SK-N-SH (cell line): ENCODE data around the gene MAP2K5. TPM values are rescaled to one million over a fixed set of nuclear protein-coding genes. Genes with fewer than 3 reads are reported as not detected.

Source experiments
- CTCF ChIA-PET: fragments of 300-600, 350-600 bp; formaldehyde crosslinking; extraction: SDS; loops from one replicate; lab custom pipeline; 2021; lab: Yijun Ruan, JAX
- POLR2A ChIA-PET: fragments of 350-600 bp; sonication (Branson Sonifier 250); formaldehyde crosslinking; extraction: SDS; loops from one replicate; lab custom pipeline; 2020; ENCODE audit warnings: antibody characterized with exemption, inconsistent platforms; lab: Yijun Ruan, JAX
- DNase-seq: peaks from one replicate; pipeline ENCODE4 v3.0.0; 2012
- H2AFZ ChIP-seq: fragments of 200-600 bp; sonication (generic); 2 replicates; pipeline ENCODE4 v1.8.1; 2016; ENCODE audit warnings: antibody characterized with exemption, mild to moderate bottlenecking, low read depth
- H3F3A ChIP-seq: fragments of 200-600 bp; sonication (generic); replicated peaks from 2 replicates; pipeline ENCODE3; 2016; ENCODE audit warnings: antibody characterized with exemption, mild to moderate bottlenecking; ENCODE audit not compliant: insufficient read depth
- H3K27ac ChIP-seq, 2 experiments: fragments of 200-500 bp in 1 of 2; fragments of 200-600 bp in 1 of 2; sonication (Bioruptor generic) in 1 of 2; sonication (generic), shearing (Covaris generic) in 1 of 2; 2 replicates each; pipeline versions ENCODE4 v1.5.1 to v1.6.1; 2014 to 2016; ENCODE audit warnings: low read depth in 2 of 2, inconsistent platforms in 1 of 2, low read length in 1 of 2, mild to moderate bottlenecking in 1 of 2, mixed read lengths in 1 of 2
- H3K27me3 ChIP-seq: fragments of 200-600 bp; sonication (generic), shearing (Covaris generic); 2 replicates; pipeline ENCODE4 v1.6.1; 2016; ENCODE audit warnings: mixed run types; ENCODE audit not compliant: insufficient read depth
- H3K36me3 ChIP-seq, 2 experiments: fragments of 200-500 bp in 1 of 2; fragments of 200-600 bp in 1 of 2; sonication (Bioruptor generic) in 1 of 2; sonication (generic) in 1 of 2; replicated peaks in 1 of 2; 2 replicates each; pipeline versions ENCODE3 to v1.5.1; 2014 to 2016; ENCODE audit warnings: low read length in 1 of 2, mild to moderate bottlenecking in 1 of 2; ENCODE audit not compliant: insufficient read depth in 2 of 2, control insufficient read depth in 1 of 2
- H3K4me1 ChIP-seq, 2 experiments: fragments of 200-500 bp in 1 of 2; fragments of 200-600 bp in 1 of 2; sonication (Bioruptor generic) in 1 of 2; sonication (generic), shearing (Covaris generic) in 1 of 2; 2 replicates each; pipeline versions ENCODE4 v1.5.1 to v1.6.1; 2014 to 2016; ENCODE audit warnings: low read depth in 1 of 2, low read length in 1 of 2, mixed run types in 1 of 2; ENCODE audit not compliant: insufficient read depth in 2 of 2, control insufficient read depth in 1 of 2
- H3K4me2 ChIP-seq: fragments of 200-600 bp; sonication (generic), shearing (Covaris generic); 2 replicates; pipeline ENCODE4 v1.6.1; 2017; ENCODE audit warnings: mixed run types
- H3K4me3 ChIP-seq, 2 experiments: fragments of 200-500 bp in 1 of 2; fragments of 200-600 bp in 1 of 2; sonication (Bioruptor generic) in 1 of 2; sonication (generic), shearing (Covaris generic) in 1 of 2; 2 replicates each; pipeline versions ENCODE4 v1.5.1 to v1.8.1; 2014 to 2016; ENCODE audit warnings: low read depth in 2 of 2, inconsistent platforms in 1 of 2, low read length in 1 of 2, mild to moderate bottlenecking in 1 of 2, mixed read lengths in 1 of 2, moderate library complexity in 1 of 2
- H3K79me2 ChIP-seq: fragments of 200-600 bp; sonication (generic); 2 replicates; pipeline ENCODE4 v1.8.1; 2017; ENCODE audit warnings: mild to moderate bottlenecking; ENCODE audit not compliant: insufficient read depth
- H3K9ac ChIP-seq: fragments of 200-600 bp; sonication (generic); 2 replicates; pipeline ENCODE4 v1.6.1; 2017; ENCODE audit warnings: mixed run types
- H3K9me2 ChIP-seq: fragments of 200-600 bp; sonication (generic); 2 replicates; pipeline ENCODE4 v1.6.1; 2017; ENCODE audit warnings: mixed run types
- H3K9me3 ChIP-seq: fragments of 200-600 bp; sonication (generic); 2 replicates; pipeline ENCODE4 v1.6.1; 2017; ENCODE audit warnings: mixed run types, mild to moderate bottlenecking, moderate library complexity
- H4K20me1 ChIP-seq: fragments of 200-600 bp; sonication (generic); 2 replicates; pipeline ENCODE4 v1.6.1; 2017; ENCODE audit warnings: mild to moderate bottlenecking, mixed run types; ENCODE audit not compliant: insufficient read depth
- CTCF ChIP-seq: fragments of 200-600 bp; sonication (generic); IDR thresholded peaks from 2 replicates; pipeline ENCODE4 v1.6.1; 2017; ENCODE audit warnings: antibody characterized with exemption, mild to moderate bottlenecking, moderate library complexity
- ELF1 ChIP-seq: IDR thresholded peaks from 2 replicates; pipeline ENCODE4 v1.4.0; 2012
- EP300 ChIP-seq, 2 experiments: IDR thresholded peaks; 2 replicates each; pipeline versions ENCODE4 v1.4.0 to v1.6.1; 2012; ENCODE audit warnings: borderline replicate concordance in 1 of 2, low read depth in 1 of 2, low read length in 1 of 2
- FOSL2 ChIP-seq: IDR thresholded peaks from 2 replicates; pipeline ENCODE4 v1.4.0; 2012; ENCODE audit warnings: low read depth, mild to moderate bottlenecking, moderate library complexity, borderline replicate concordance
- GABPA ChIP-seq: IDR thresholded peaks from 2 replicates; pipeline ENCODE4 v1.4.0; 2012; ENCODE audit warnings: low read depth, mild to moderate bottlenecking
- GATA2 ChIP-seq: sonication (generic); formaldehyde crosslinking; IDR thresholded peaks from 2 replicates; pipeline ENCODE4 v1.5.0; 2020; ENCODE audit warnings: mild to moderate bottlenecking, missing genetic modification reagents
- MXI1 ChIP-seq: IDR thresholded peaks from 2 replicates; pipeline ENCODE4 v1.6.1; 2012; ENCODE audit warnings: mild to moderate bottlenecking, low read depth, low read length, improper control_type of control experiment
- NFIC ChIP-seq: IDR thresholded peaks from 2 replicates; pipeline ENCODE4 v1.4.0; 2012; ENCODE audit warnings: borderline replicate concordance
- RFX5 ChIP-seq: IDR thresholded peaks from 2 replicates; pipeline ENCODE4 v1.6.1; 2012; ENCODE audit warnings: mild to moderate bottlenecking, improper control_type of control experiment, low read length
- RXRA ChIP-seq: IDR thresholded peaks from 2 replicates; pipeline ENCODE4 v1.4.0; 2012; ENCODE audit warnings: low read depth, mild to moderate bottlenecking, borderline replicate concordance
- SIN3A ChIP-seq: IDR thresholded peaks from 2 replicates; pipeline ENCODE4 v1.6.1; 2012; ENCODE audit warnings: low read depth, mild to moderate bottlenecking, low read length, moderate library complexity, borderline replicate concordance
- TEAD4 ChIP-seq: IDR thresholded peaks from 2 replicates; pipeline ENCODE4 v1.4.0; 2012; ENCODE audit warnings: mild to moderate bottlenecking, borderline replicate concordance; ENCODE audit not compliant: insufficient read depth
- WGBS: methylation state at CpG from one replicate; pipeline ENCODE4 v1.1.6; 2017; ENCODE audit warnings: low lambda C conversion rate; 5-methylcytosine and 5-hydroxymethylcytosine counted together
- polyA plus RNA-seq, 3 experiments: library from polyadenylated mRNA; depleted of rRNA; stranded (reverse); fragments of >200 nt; gene quantifications; 2 replicates each; pipeline ENCODE4 v1.2.3, GENCODE V29; 2012
- TF ChIP-seq, protein P1 (sequence below): IDR thresholded peaks from 2 replicates; pipeline ENCODE4 v1.6.1; 2012; ENCODE audit warnings: mild to moderate bottlenecking, low read depth, low read length, moderate library complexity
- TF ChIP-seq, protein P2 (sequence below): IDR thresholded peaks from 2 replicates; pipeline ENCODE4 v1.4.0; 2012; ENCODE audit warnings: low read depth, borderline replicate concordance

Gene MAP2K5
- polyA plus RNA-seq, 1 of the 3 experiments (the other 2 are of a cell fraction) = 6.2 TPM

GRCh38 chr15:67701669-67702068, 159.2 kb downstream of the MAP2K5 start:
- no peak overlapping the region for H3K27ac ChIP-seq
- no peaks in the 10 kb centered on the region for H3K27me3 ChIP-seq
- DNase-seq = no peak
- WGBS = 94% methylated on average over 2 of the region's 2 CpGs
- no peaks in the 10 kb centered on the region for H3K79me2 ChIP-seq
- H3K36me3 ChIP-seq = peaks cover 14 to 15% of the 10 kb centered on the region in 2 experiments
- H3K9me2 ChIP-seq = no peaks in the 10 kb centered on the region
- no peaks in the 10 kb centered on the region for H3F3A ChIP-seq
- H3K4me3 ChIP-seq = no peak overlapping the region
- TF ChIP-seq ELF1 (no peak), TEAD4 (no peak), GATA2 (CRISPR knock-in tag) (no peak), FOSL2 (no peak), RFX5 (no peak), SIN3A (no peak), NFIC (no peak), GABPA (no peak), EP300 (IDR thresholded peaks at IDR 0.05; ENCODE audit: borderline replicate concordance in 1 of 2, low read depth in 1 of 2, low read length in 1 of 2) (no peak), CTCF (no peak), RXRA (no peak), MXI1 (no peak)
- TF ChIP-seq, protein P1, sequence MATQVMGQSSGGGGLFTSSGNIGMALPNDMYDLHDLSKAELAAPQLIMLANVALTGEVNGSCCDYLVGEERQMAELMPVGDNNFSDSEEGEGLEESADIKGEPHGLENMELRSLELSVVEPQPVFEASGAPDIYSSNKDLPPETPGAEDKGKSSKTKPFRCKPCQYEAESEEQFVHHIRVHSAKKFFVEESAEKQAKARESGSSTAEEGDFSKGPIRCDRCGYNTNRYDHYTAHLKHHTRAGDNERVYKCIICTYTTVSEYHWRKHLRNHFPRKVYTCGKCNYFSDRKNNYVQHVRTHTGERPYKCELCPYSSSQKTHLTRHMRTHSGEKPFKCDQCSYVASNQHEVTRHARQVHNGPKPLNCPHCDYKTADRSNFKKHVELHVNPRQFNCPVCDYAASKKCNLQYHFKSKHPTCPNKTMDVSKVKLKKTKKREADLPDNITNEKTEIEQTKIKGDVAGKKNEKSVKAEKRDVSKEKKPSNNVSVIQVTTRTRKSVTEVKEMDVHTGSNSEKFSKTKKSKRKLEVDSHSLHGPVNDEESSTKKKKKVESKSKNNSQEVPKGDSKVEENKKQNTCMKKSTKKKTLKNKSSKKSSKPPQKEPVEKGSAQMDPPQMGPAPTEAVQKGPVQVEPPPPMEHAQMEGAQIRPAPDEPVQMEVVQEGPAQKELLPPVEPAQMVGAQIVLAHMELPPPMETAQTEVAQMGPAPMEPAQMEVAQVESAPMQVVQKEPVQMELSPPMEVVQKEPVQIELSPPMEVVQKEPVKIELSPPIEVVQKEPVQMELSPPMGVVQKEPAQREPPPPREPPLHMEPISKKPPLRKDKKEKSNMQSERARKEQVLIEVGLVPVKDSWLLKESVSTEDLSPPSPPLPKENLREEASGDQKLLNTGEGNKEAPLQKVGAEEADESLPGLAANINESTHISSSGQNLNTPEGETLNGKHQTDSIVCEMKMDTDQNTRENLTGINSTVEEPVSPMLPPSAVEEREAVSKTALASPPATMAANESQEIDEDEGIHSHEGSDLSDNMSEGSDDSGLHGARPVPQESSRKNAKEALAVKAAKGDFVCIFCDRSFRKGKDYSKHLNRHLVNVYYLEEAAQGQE = no peak
- TF ChIP-seq, protein P2, sequence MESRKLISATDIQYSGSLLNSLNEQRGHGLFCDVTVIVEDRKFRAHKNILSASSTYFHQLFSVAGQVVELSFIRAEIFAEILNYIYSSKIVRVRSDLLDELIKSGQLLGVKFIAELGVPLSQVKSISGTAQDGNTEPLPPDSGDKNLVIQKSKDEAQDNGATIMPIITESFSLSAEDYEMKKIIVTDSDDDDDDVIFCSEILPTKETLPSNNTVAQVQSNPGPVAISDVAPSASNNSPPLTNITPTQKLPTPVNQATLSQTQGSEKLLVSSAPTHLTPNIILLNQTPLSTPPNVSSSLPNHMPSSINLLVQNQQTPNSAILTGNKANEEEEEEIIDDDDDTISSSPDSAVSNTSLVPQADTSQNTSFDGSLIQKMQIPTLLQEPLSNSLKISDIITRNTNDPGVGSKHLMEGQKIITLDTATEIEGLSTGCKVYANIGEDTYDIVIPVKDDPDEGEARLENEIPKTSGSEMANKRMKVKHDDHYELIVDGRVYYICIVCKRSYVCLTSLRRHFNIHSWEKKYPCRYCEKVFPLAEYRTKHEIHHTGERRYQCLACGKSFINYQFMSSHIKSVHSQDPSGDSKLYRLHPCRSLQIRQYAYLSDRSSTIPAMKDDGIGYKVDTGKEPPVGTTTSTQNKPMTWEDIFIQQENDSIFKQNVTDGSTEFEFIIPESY = no peak
- TF ChIP-seq, all 33 proteins: peak for 0
- CTCF ChIA-PET = no interaction called here
- no peak overlapping the region for H3K4me2 ChIP-seq
- no peak overlapping the region for H3K9ac ChIP-seq
- POLR2A ChIA-PET = no interaction called here
- no peak overlapping the region for H2AFZ ChIP-seq
- H4K20me1 ChIP-seq = no peaks in the 10 kb centered on the region
- no peaks in the 10 kb centered on the region for H3K9me3 ChIP-seq
- H3K4me1 ChIP-seq = no peaks in the 10 kb centered on the region; a peak in 1 of 4 replicates
